Lung (tissue), 12 donors: ENCODE results near the gene CLDN12. TPM values are rescaled to one million over a fixed set of nuclear protein-coding genes. Genes with fewer than 3 reads are reported as not detected.
A peak's percentile ranks its signal among the peaks of the same experiment; 100 is the strongest.

ENCODE experiments used
- ATAC-seq: fragments of 200-7000 bp; cut with Tn5 transposase; one replicate; pipeline ENCODE4 v1.9.1; 2020; ENCODE audit warnings: moderate number of reproducible peaks; ENCODE audit not compliant: insufficient read depth, low FRiP score
- DNase-seq, 3 donors: peaks; one replicate each; pipeline ENCODE4 v3.0.0-alpha.2; 2013 to 2017
- H3K27ac ChIP-seq, 2 donors: one replicate each; pipeline ENCODE4 v1.5.1; 2013; ENCODE audit warnings: mild to moderate bottlenecking in 2 of 2, moderate library complexity in 2 of 2, control low read depth in 1 of 2, inconsistent platforms in 1 of 2, low read depth in 1 of 2, low read length in 1 of 2
- H3K27me3 ChIP-seq, 3 donors: one replicate each; pipeline ENCODE4 v1.5.1; 2013; ENCODE audit warnings: low read length in 2 of 3; ENCODE audit not compliant: control insufficient read depth in 3 of 3, insufficient read depth in 3 of 3
- H3K36me3 ChIP-seq, 4 donors: one replicate each; pipeline ENCODE4 v1.5.1; 2013; ENCODE audit warnings: low read length in 4 of 4, mild to moderate bottlenecking in 1 of 4, moderate library complexity in 1 of 4; ENCODE audit not compliant: control insufficient read depth in 4 of 4, insufficient read depth in 4 of 4
- H3K4me1 ChIP-seq, 5 donors: one replicate each; pipeline ENCODE4 v1.5.1; 2013; ENCODE audit warnings: low read length in 5 of 5, mild to moderate bottlenecking in 2 of 5, moderate library complexity in 1 of 5; ENCODE audit not compliant: control insufficient read depth in 5 of 5, insufficient read depth in 5 of 5
- H3K4me3 ChIP-seq: one replicate; pipeline ENCODE4 v1.5.1; 2013; ENCODE audit warnings: mild to moderate bottlenecking, control low read depth, moderate library complexity
- H3K9ac ChIP-seq, 2 donors: one replicate each; pipeline ENCODE4 v1.5.1; 2013; ENCODE audit warnings: low read length in 2 of 2, control low read depth in 1 of 2; ENCODE audit not compliant: insufficient read depth in 1 of 2
- H3K9me3 ChIP-seq, 4 donors: one replicate each; pipeline ENCODE4 v1.5.1; 2013; ENCODE audit warnings: low read length in 3 of 4, mild to moderate bottlenecking in 1 of 4, moderate library complexity in 1 of 4; ENCODE audit not compliant: control insufficient read depth in 4 of 4, insufficient read depth in 3 of 4
- WGBS, 2 donors: extraction: QIAGEN DNeasy Blood & Tissue Kit; methylation state at CpG; one replicate each; pipeline ENCODE4 v1.1.7; 2013; 5-methylcytosine and 5-hydroxymethylcytosine counted together
- polyA plus RNA-seq, 2 donors: library from polyadenylated mRNA; stranded (reverse); fragments of 200-250 nt; gene quantifications; one replicate each; pipeline ENCODE4 v1.2.1, GENCODE V29; 2013
- total RNA-seq, 2 donors: library from RNA; depleted of rRNA in 1 of 2; stranded (reverse); fragments of >200 nt in 1 of 2; gene quantifications; one replicate each; pipeline ENCODE4 v1.2.1, GENCODE V29; 2014 to 2021
- TF ChIP-seq, protein P1 (sequence below): IDR thresholded peaks from 2 replicates; pipeline ENCODE4 v1.5.1; 2012; ENCODE audit warnings: mild to moderate bottlenecking; ENCODE audit errors: control extremely low read depth, extremely low read depth
- donor health status: control.
- donor health status: control.
- donor health status: Bipolar disorder and iron deficiency.
- donor health status: healthy.
- donor health status: DM: yes; HTN: yes; CAD: no.

CLDN12 gene
- total and polyA plus RNA-seq, 4 donors, result 15.3 to 40.2 (median 30.0) TPM

GRCh38 chr7:90412458-90413184, 9.4 kb downstream of the CLDN12 start:
- no peaks in the 10 kb centered on the region for H3K9me3 ChIP-seq
- peaks cover 4 to 28% (median 13%) of the 10 kb centered on the region in 4 donors for H3K36me3 ChIP-seq
- H3K9ac ChIP-seq, result no peak overlapping the region
- DNase-seq (no peak), ATAC-seq (no peak)
- peaks cover 0 to 28% (median 0%) of the 10 kb centered on the region in 5 donors for H3K4me1 ChIP-seq
- H3K4me3 ChIP-seq, result no peak overlapping the region
- WGBS, 2 donors, result 92 to 96% methylated on average over 11 of the region's 11 CpGs
- TF ChIP-seq, protein P1, sequence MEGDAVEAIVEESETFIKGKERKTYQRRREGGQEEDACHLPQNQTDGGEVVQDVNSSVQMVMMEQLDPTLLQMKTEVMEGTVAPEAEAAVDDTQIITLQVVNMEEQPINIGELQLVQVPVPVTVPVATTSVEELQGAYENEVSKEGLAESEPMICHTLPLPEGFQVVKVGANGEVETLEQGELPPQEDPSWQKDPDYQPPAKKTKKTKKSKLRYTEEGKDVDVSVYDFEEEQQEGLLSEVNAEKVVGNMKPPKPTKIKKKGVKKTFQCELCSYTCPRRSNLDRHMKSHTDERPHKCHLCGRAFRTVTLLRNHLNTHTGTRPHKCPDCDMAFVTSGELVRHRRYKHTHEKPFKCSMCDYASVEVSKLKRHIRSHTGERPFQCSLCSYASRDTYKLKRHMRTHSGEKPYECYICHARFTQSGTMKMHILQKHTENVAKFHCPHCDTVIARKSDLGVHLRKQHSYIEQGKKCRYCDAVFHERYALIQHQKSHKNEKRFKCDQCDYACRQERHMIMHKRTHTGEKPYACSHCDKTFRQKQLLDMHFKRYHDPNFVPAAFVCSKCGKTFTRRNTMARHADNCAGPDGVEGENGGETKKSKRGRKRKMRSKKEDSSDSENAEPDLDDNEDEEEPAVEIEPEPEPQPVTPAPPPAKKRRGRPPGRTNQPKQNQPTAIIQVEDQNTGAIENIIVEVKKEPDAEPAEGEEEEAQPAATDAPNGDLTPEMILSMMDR, result no peak
- no peaks in the 10 kb centered on the region for H3K27me3 ChIP-seq
- H3K27ac ChIP-seq, result peak overlapping the region in 1 of 2 donors; percentile 70

GRCh38 chr7:90413185-90413528, 9.9 kb downstream of the CLDN12 start:
- Histone ChIP-seq H3K4me3 (no peak overlapping the region), H3K36me3 (peaks cover 4 to 25% (median 13%) of the 10 kb centered on the region in 4 donors), H3K9ac (no peak overlapping the region), H3K9me3 (no peaks in the 10 kb centered on the region), H3K27me3 (no peaks in the 10 kb centered on the region), H3K27ac (no peak overlapping the region), H3K4me1 (peaks cover 0 to 27% (median 0%) of the 10 kb centered on the region in 5 donors)
- WGBS, 2 donors, result 93 to 98% methylated on average over 2 of the region's 2 CpGs
- TF ChIP-seq, protein P1, result no peak
- ATAC-seq (no peak), DNase-seq (no peak)

- no peaks in the 10 kb centered on the region for H3K9me3 ChIP-seq
- WGBS, 2 donors, result 84 to 91% methylated on average over 6 of the region's 6 CpGs
- no peak overlapping the region for H3K4me3 ChIP-seq
- no peak overlapping the region for H3K27ac ChIP-seq
- H3K27me3 ChIP-seq, result no peaks in the 10 kb centered on the region
- DNase-seq (no peak), ATAC-seq (no peak)
- H3K36me3 ChIP-seq, result peaks cover 0 to 3% (median 0%) of the 10 kb centered on the region in 4 donors
- peaks cover 0 to 11% (median 0%) of the 10 kb centered on the region in 5 donors for H3K4me1 ChIP-seq
- TF ChIP-seq, protein P1, result no peak
- H3K9ac ChIP-seq, result no peak overlapping the region
Measured at GRCh38 chr7:90421651-90422050, 18.4 kb downstream of the CLDN12 start.
